ENCODE results near the gene GABPB1. TPM values are rescaled to one million over a fixed set of nuclear protein-coding genes. Genes with fewer than 3 reads are reported as not detected.

GABPB1 gene
- total RNA-seq, 1 experiment from 2014 or later = 38.5 TPM

DNA sequence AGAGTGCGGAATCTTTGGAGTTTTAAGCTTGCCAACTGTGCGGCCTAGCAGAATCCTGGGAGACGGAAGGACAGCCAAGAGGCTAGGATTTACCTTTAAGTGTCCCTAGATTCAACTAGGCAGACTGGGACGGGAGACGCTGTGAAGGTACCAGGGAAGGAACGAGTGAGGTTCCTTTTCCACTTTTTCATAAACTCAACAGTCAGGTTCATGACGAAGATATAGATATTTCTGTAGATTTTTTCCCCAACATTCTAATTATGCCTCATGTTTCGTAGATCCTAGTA lies 564 bp upstream of the GABPB1 start:
- BruUV-seq (replicated peaks) = TSS peak; percentile 67
- POLR2A ChIA-PET = interaction anchor here (0.5 to 7.9 kb wide), 26 partner anchors 9 to 1753 kb away, joined by 3 to 142 read pairs (median 6); partner anchors contain the start of genes AP4E1, COPS2, DTWD1 and EID1
- intact Hi-C loops (cut with micrococcal nuclease) = no loop called here
- H3K36me3 Mint-ChIP-seq (ENCODE audit: insufficient read depth, unreplicated experiment) = peaks cover 72% of the 10 kb centered on the region
- H3K27me3 Mint-ChIP-seq (ENCODE audit: insufficient read depth, unreplicated experiment) = no peaks in the 10 kb centered on the region
- H3K27ac Mint-ChIP-seq (ENCODE audit: low read depth, unreplicated experiment) = peak overlapping the region; percentile 98
- H3K4me3 Mint-ChIP-seq (ENCODE audit: unreplicated experiment) = peak overlapping the region; percentile 94
- TF ChIP-seq, protein P1, sequence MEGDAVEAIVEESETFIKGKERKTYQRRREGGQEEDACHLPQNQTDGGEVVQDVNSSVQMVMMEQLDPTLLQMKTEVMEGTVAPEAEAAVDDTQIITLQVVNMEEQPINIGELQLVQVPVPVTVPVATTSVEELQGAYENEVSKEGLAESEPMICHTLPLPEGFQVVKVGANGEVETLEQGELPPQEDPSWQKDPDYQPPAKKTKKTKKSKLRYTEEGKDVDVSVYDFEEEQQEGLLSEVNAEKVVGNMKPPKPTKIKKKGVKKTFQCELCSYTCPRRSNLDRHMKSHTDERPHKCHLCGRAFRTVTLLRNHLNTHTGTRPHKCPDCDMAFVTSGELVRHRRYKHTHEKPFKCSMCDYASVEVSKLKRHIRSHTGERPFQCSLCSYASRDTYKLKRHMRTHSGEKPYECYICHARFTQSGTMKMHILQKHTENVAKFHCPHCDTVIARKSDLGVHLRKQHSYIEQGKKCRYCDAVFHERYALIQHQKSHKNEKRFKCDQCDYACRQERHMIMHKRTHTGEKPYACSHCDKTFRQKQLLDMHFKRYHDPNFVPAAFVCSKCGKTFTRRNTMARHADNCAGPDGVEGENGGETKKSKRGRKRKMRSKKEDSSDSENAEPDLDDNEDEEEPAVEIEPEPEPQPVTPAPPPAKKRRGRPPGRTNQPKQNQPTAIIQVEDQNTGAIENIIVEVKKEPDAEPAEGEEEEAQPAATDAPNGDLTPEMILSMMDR (IDR thresholded peaks at IDR 0.05; ENCODE audit: unreplicated experiment) = no peak
- DNase-seq (ENCODE audit: unreplicated experiment) = no peak
- peaks cover 25% of the 10 kb centered on the region for H3K4me1 Mint-ChIP-seq (ENCODE audit: insufficient read depth, unreplicated experiment)
- no peaks in the 10 kb centered on the region for H3K9me3 Mint-ChIP-seq (ENCODE audit: unreplicated experiment)
- CTCF ChIA-PET = interaction anchor here (1.0 kb wide), 1 partner anchor 68 kb away, joined by 5 read pairs; no protein-coding TSS in a partner anchor

GRCh38 chr15:50353975-50354837 lies 792 bp downstream of the GABPB1 start:
- intact Hi-C loops (cut with micrococcal nuclease) = no loop called here
- Mint-ChIP-seq H3K36me3 (ENCODE audit: insufficient read depth, unreplicated experiment) (peaks cover 58% of the 10 kb centered on the region), H3K9me3 (ENCODE audit: unreplicated experiment) (no peaks in the 10 kb centered on the region), H3K4me1 (ENCODE audit: insufficient read depth, unreplicated experiment) (peaks cover 28% of the 10 kb centered on the region), H3K27me3 (ENCODE audit: insufficient read depth, unreplicated experiment) (no peaks in the 10 kb centered on the region), H3K27ac (ENCODE audit: low read depth, unreplicated experiment) (peak overlapping the region; percentile 98), H3K4me3 (ENCODE audit: unreplicated experiment) (peak overlapping the region; percentile 94)
- POLR2A ChIA-PET = interaction anchor here (0.8 to 7.9 kb wide), 35 partner anchors 7 to 1476 kb away, joined by 3 to 142 read pairs (median 5); partner anchors contain the start of genes AP4E1, COPS2, DTWD1 and EID1
- BruUV-seq (replicated peaks) = no TSS peak
- TF ChIP-seq, protein P1 (IDR thresholded peaks at IDR 0.05; ENCODE audit: unreplicated experiment) = no peak
- peak; percentile 88 for DNase-seq (ENCODE audit: unreplicated experiment)
- CTCF ChIA-PET = interaction anchor here (1.0 kb wide), 1 partner anchor 531 kb away, joined by 3 read pairs; no protein-coding TSS in a partner anchor

DNA sequence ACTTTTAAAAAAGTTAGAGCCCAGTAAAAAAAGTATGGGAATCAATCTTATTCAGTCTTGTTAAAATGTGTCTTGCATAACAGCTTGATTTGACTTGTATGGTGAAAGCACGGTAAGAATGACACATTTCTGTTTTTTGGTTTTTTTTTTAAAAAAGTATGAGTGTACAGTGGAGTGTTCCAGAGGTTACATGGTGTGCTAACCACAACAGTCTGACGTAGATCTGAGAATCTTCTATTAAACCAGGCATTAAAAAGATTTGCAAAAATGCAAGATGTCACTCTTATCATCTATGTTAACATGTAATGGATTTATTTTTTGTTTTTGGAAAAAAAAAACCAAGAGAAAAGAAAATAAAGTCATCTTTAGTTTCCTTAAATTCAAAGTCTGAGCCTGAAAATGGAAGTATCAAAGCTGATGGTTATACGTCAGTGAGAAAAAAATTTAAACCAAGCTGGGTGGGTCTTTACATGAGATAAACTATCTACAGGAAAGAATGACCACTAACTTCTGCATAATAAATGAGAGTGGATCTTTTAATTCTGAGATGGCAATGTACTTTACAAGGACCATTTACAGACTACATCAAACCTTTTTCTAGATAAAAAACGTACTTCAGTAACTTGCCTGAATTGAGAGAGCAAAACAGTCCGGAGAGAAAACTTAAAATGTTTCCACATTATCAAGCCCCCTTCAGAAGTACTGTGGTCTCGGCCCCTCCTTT lies 1.6 kb downstream of the GABPB1 start:
- H3K4me1 Mint-ChIP-seq (ENCODE audit: insufficient read depth, unreplicated experiment) = peaks cover 28% of the 10 kb centered on the region
- peak overlapping the region; percentile 94 for H3K4me3 Mint-ChIP-seq (ENCODE audit: unreplicated experiment)
- peaks cover 51% of the 10 kb centered on the region for H3K36me3 Mint-ChIP-seq (ENCODE audit: insufficient read depth, unreplicated experiment)
- intact Hi-C loops (cut with micrococcal nuclease) = no loop called here
- H3K9me3 Mint-ChIP-seq (ENCODE audit: unreplicated experiment) = no peaks in the 10 kb centered on the region
- peak; percentile 66 for DNase-seq (ENCODE audit: unreplicated experiment)
- H3K27ac Mint-ChIP-seq (ENCODE audit: low read depth, unreplicated experiment) = peak overlapping the region; percentile 98
- ChIA-PET CTCF (interaction anchor here (1.0 kb wide), 1 partner anchor 532 kb away, joined by 3 read pairs; no protein-coding TSS in a partner anchor), POLR2A (interaction anchor here (0.6 to 7.9 kb wide), 25 partner anchors 9 to 1475 kb away, joined by 3 to 142 read pairs (median 4); partner anchors contain the start of genes AP4E1, COPS2, DTWD1 and EID1)
- BruUV-seq (replicated peaks) = TSS peak; percentile 51
- TF ChIP-seq, protein P1 (IDR thresholded peaks at IDR 0.05; ENCODE audit: unreplicated experiment) = no peak
- H3K27me3 Mint-ChIP-seq (ENCODE audit: insufficient read depth, unreplicated experiment) = no peaks in the 10 kb centered on the region

DNA sequence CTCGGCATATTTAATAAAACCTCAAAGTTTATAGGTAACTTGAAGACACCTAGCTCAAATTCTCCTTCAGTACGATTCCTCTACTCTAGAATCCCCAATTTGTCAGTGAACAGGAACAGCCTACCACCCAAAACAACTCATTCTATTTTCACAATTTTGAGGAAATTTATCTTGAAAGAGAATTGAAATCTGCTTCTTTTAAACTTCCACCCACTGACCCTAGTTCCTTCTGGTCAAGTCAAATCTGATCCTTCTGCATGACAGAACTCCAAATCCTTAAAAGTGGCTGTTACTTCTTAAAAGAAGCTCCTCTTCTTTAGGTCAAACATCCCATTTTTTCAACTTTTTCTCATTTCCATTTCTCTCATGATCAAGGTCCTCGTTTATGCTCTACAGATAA lies 4.4 kb downstream of the GABPB1 start:
- POLR2A ChIA-PET = interaction anchor here (0.7 to 7.9 kb wide), 4 partner anchors 12 to 1188 kb away, joined by 3 to 142 read pairs (median 9); partner anchors contain the start of gene USP8
- no peak overlapping the region for H3K4me3 Mint-ChIP-seq (ENCODE audit: unreplicated experiment)

More for the DNA sequence above, 4.4 kb downstream of the GABPB1 start:
- TF ChIP-seq, protein P1 (IDR thresholded peaks at IDR 0.05; ENCODE audit: unreplicated experiment) = no peak
- no TSS peak for BruUV-seq (replicated peaks)
- DNase-seq (ENCODE audit: unreplicated experiment) = no peak
- H3K27me3 Mint-ChIP-seq (ENCODE audit: insufficient read depth, unreplicated experiment) = no peaks in the 10 kb centered on the region
- peaks cover 23% of the 10 kb centered on the region for H3K4me1 Mint-ChIP-seq (ENCODE audit: insufficient read depth, unreplicated experiment)
- H3K36me3 Mint-ChIP-seq (ENCODE audit: insufficient read depth, unreplicated experiment) = peaks cover 35% of the 10 kb centered on the region
- intact Hi-C loops (cut with micrococcal nuclease) = no loop called here
- no peaks in the 10 kb centered on the region for H3K9me3 Mint-ChIP-seq (ENCODE audit: unreplicated experiment)
- H3K27ac Mint-ChIP-seq (ENCODE audit: low read depth, unreplicated experiment) = peak overlapping the region; percentile 63
- CTCF ChIA-PET = interaction anchor here (0.5 to 1.0 kb wide), 4 partner anchors 57 to 203 kb away, joined by 3 read pairs; no protein-coding TSS in a partner anchor
